ENCODE data around the gene IL1RL2. TPM values are rescaled to one million over a fixed set of nuclear protein-coding genes. Genes with fewer than 3 reads are reported as not detected.

Gene IL1RL2
- total and polyA plus RNA-seq, 2 of the 8 experiments (the other 6 are each of a cell fraction or from before 2014, with no cell fraction given), result not detected

DNA sequence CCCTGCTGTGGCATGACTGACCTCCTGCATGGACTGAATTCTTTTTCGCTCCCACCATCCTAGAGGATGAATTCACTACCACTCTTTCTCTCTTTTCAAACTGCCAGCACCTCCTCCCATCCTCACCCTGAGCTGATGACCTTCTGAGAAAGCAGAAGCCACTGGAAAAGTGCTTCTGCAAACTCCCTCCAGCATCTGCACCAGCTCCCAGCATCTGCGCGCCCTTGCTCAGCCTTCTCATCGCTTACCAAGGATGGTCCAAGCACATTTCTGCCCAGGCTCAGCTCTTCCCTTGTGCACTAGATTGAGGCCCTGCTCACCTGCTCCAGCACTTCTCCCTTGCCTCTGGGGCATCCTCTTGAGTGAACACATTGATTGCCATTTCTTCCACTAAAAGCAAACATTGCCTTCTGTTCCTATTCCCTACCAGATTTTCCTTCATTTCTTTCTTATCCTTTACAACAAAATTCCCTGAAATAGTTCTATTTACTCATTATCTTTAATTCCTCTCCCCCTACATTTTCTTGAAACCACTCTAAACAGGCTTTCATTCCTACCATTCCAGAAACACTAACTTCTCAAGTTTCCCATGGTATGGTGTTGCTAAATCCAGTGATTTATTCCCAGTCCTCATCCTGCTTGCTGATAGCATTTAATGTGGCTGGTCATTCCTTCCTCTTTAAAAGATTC, 81.8 kb downstream of the IL1RL2 start (continued):
- TF ChIP-seq TBP (IDR thresholded peaks at IDR 0.05; ENCODE audit: low read depth, low read length) (no peak), RNF2 (IDR thresholded peaks at IDR 0.05; ENCODE audit: borderline replicate concordance, low read depth, low read length, missing control alignments, poor library complexity, severe bottlenecking) (no peak), SUZ12 (IDR thresholded peaks at IDR 0.05; ENCODE audit: low read length) (no peak), KDM4A (IDR thresholded peaks at IDR 0.05; ENCODE audit: low read depth, low read length, severe bottlenecking) (no peak), EP300 (IDR thresholded peaks at IDR 0.05; ENCODE audit: borderline replicate concordance in 1 of 2, low read depth in 2 of 2, low read length in 2 of 2) (no peak), EGR1 (IDR thresholded peaks at IDR 0.05; ENCODE audit: borderline replicate concordance, low read depth, low read length) (no peak), CHD1 (IDR thresholded peaks at IDR 0.05; ENCODE audit: low read depth, low read length) (no peak)
